ENCODE data around the gene MDC1. TPM values are rescaled to one million over a fixed set of nuclear protein-coding genes. Genes with fewer than 3 reads are reported as not detected.

Gene MDC1
- total and polyA plus RNA-seq, 2 of the 13 experiments (the other 11 are each of a cell fraction or from before 2014, with no cell fraction given): 8.4 to 14.0 TPM

GRCh38 chr6:30741789-30742315 lies 24.8 kb upstream of the MDC1 start (continued):
- TF ChIP-seq REL (CRISPR knock-in tag; conservative IDR thresholded peaks at IDR 0.05) (no peak), TRAFD1 (CRISPR knock-in tag; IDR thresholded peaks at IDR 0.05; ENCODE audit: borderline replicate concordance) (0 out of 2 replicates have a peak, but pooled peaks have one; percentile 37), ZNF282 (IDR thresholded peaks at IDR 0.05; ENCODE audit: partially characterized antibody) (no peak), ZNF800 (CRISPR knock-in tag; IDR thresholded peaks at IDR 0.05) (peak; percentile 19; the same call in 1 of the 2 replicates), ZNF558 (CRISPR knock-in tag; IDR thresholded peaks at IDR 0.05; ENCODE audit: borderline replicate concordance) (no peak), ZNF256 (CRISPR knock-in tag; conservative IDR thresholded peaks at IDR 0.05) (0 out of 2 replicates have a peak, but pooled peaks have one; percentile 26), PCBP2 (optimal IDR thresholded peaks at IDR 0.05; ENCODE audit: low read depth, low read length, poor library complexity, severe bottlenecking) (no peak), XRCC5 (optimal IDR thresholded peaks at IDR 0.05; ENCODE audit: low read length) (no peak), BCL6 (CRISPR knock-in tag; IDR thresholded peaks at IDR 0.05) (no peak), KDM2A (CRISPR knock-in tag; IDR thresholded peaks at IDR 0.05; ENCODE audit: borderline replicate concordance, low read depth) (peak; percentile 9), PHF20 (CRISPR knock-in tag; IDR thresholded peaks at IDR 0.05) (0 out of 2 replicates have a peak, but pooled peaks have one; percentile 3), POLR2AphosphoS5 (IDR thresholded peaks at IDR 0.05; ENCODE audit: low read depth, low read length) (no peak; the same call in 1 of the 2 replicates), PATZ1 (CRISPR knock-in tag; IDR thresholded peaks at IDR 0.05) (no peak), FOXC1 (CRISPR knock-in tag; IDR thresholded peaks at IDR 0.05; ENCODE audit: borderline replicate concordance) (no peak), NFKB2 (CRISPR knock-in tag; IDR thresholded peaks at IDR 0.05; ENCODE audit: borderline replicate concordance) (peak; percentile 65; the same call in 1 of the 2 replicates), SNAI1 (CRISPR knock-in tag; IDR thresholded peaks at IDR 0.05; ENCODE audit: borderline replicate concordance) (no peak), CBX5 (CRISPR knock-in tag; IDR thresholded peaks at IDR 0.05; ENCODE audit: borderline replicate concordance) (no peak; the same call in 1 of the 2 replicates), FOXA3 (CRISPR knock-in tag; IDR thresholded peaks at IDR 0.05) (0 out of 2 replicates have a peak, but pooled peaks have one; percentile 0)
- TF ChIP-seq, protein P1, sequence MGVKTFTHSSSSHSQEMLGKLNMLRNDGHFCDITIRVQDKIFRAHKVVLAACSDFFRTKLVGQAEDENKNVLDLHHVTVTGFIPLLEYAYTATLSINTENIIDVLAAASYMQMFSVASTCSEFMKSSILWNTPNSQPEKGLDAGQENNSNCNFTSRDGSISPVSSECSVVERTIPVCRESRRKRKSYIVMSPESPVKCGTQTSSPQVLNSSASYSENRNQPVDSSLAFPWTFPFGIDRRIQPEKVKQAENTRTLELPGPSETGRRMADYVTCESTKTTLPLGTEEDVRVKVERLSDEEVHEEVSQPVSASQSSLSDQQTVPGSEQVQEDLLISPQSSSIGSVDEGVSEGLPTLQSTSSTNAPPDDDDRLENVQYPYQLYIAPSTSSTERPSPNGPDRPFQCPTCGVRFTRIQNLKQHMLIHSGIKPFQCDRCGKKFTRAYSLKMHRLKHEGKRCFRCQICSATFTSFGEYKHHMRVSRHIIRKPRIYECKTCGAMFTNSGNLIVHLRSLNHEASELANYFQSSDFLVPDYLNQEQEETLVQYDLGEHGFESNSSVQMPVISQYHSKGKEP (CRISPR knock-in tag; IDR thresholded peaks at IDR 0.05): no peak
- TF ChIP-seq, protein P2, sequence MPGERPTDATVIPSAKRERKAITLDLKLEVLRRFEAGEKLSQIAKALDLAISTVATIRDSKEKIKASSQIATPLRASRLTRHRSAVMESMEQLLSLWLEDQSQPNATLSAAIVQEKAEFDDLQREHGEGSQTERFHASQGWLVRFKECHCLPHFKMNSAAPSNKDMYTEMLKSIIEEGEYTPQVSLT (CRISPR knock-in tag; IDR thresholded peaks at IDR 0.05; ENCODE audit: borderline replicate concordance, low read depth): no peak

All from HepG2 (cell line).